ENCODE measurements around the gene CYB5R3. TPM values are rescaled to one million over a fixed set of nuclear protein-coding genes. Genes with fewer than 3 reads are reported as not detected.
A peak's percentile ranks its signal among the peaks of the same experiment; 100 is the strongest.

CYB5R3 gene
- polyA plus RNA-seq, 2 of the 4 experiments (the other 2 are of a cell fraction) = 30.8 to 51.8 TPM

DNA sequence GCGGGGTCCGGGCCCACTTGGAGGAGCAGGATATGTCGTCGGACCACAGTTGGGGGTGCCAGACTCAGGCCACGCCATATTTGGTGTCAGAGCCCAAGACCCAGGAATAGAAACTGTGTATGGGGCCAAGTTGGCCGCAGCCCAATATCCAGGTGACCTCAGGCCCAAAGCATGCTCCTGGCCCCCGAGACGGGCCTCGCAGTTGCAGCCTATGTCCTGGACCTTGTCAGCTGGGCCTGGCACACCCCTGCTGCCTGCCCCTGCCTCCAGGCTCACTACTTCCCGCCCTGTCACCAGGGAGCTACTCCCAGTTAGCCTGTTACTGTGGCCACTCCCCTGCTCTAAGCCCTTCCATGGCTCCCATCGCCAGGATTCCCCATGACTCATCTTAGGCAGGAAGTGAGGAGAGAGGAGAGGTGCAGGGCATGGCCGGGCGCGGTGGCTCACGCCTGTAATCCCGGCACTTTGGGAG lies 48.4 kb upstream of the CYB5R3 start (continued):
- no peak for TF ChIP-seq MYC (IDR thresholded peaks at IDR 0.05; ENCODE audit: borderline replicate concordance, low read length)

DNA sequence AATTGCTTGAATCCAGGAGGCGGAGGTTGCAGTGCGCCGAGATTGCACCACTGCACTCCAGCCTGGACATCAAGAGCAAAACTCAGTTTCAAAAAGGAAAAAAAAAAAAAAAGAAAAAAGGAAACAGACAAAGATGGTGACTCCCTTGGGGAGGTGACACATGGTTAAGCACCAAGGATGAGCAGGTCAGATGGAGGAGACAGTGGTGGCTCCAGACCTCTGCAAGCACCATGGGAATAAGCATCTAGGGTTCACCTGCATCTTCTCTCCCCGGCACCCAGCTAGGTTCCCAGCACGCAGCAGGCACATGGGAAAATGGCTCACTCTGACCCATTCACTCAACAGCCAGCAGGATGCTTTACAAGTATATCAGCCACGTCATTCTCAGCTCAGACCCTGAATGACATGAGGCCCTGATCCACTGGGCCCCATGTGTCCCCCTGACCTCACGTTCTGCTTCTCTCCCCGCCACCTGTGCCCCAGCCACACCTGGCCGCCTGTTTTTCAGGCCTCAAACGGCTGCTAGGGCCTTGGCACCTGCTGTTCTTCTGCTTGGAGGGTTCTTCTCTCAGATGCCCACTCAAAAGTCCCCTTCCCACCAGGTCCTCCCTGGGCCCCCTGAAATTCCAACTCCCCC lies 47.3 kb upstream of the CYB5R3 start:
- no peak for TF ChIP-seq JUNB (IDR thresholded peaks at IDR 0.05)
- TF ChIP-seq, protein P1, sequence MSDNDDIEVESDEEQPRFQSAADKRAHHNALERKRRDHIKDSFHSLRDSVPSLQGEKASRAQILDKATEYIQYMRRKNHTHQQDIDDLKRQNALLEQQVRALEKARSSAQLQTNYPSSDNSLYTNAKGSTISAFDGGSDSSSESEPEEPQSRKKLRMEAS (IDR thresholded peaks at IDR 0.05) = no peak
- TF ChIP-seq RAD21 (conservative IDR thresholded peaks at IDR 0.05 in 1 of 2, IDR thresholded peaks at IDR 0.05 in 1 of 2) = no peak
- TF ChIP-seq CBX8 (IDR thresholded peaks at IDR 0.05) = no peak
- TF ChIP-seq HEYL (CRISPR knock-in tag; IDR thresholded peaks at IDR 0.05) = no peak
- no peak for TF ChIP-seq CEBPB (IDR thresholded peaks at IDR 0.05)
- no peak for TF ChIP-seq MYC (IDR thresholded peaks at IDR 0.05; ENCODE audit: borderline replicate concordance, low read length)
- TF ChIP-seq, protein P2, sequence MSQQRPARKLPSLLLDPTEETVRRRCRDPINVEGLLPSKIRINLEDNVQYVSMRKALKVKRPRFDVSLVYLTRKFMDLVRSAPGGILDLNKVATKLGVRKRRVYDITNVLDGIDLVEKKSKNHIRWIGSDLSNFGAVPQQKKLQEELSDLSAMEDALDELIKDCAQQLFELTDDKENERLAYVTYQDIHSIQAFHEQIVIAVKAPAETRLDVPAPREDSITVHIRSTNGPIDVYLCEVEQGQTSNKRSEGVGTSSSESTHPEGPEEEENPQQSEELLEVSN (IDR thresholded peaks at IDR 0.05; ENCODE audit: borderline replicate concordance, low read depth) = no peak
- TF ChIP-seq CTCF (IDR thresholded peaks at IDR 0.05) = no peak
- no peak for TF ChIP-seq BCL3 (IDR thresholded peaks at IDR 0.05)
- no peak for TF ChIP-seq HOXB13 (CRISPR knock-in tag; IDR thresholded peaks at IDR 0.05; ENCODE audit: low read depth)
- no peak for TF ChIP-seq POLR2A (IDR thresholded peaks at IDR 0.05; ENCODE audit: low read length)
- TF ChIP-seq PHF8 (IDR thresholded peaks at IDR 0.05; ENCODE audit: borderline replicate concordance, low read depth) = no peak
- ChIA-PET CTCF (no interaction called here), POLR2A (interaction anchor here (0.7 kb wide), 1 partner anchor 30 kb away, joined by 3 read pairs; no protein-coding TSS in a partner anchor)
- no peak overlapping the region for H3K4me3 ChIP-seq
- ATAC-seq (no peak), DNase-seq (ENCODE audit: low read depth in 1 of 2, low spot score in 1 of 2) (no peak), FAIRE-seq (no peak)
- peaks cover 16% of the 10 kb centered on the region for H3K4me1 ChIP-seq
- peak overlapping the region in 1 of 2 experiments; percentile 79; a peak in 2 of 6 replicates for H3K27ac ChIP-seq
- WGBS (ENCODE audit: missing lambda C conversion rate) = 95% methylated on average over 10 of the region's 10 CpGs
- no peak overlapping the region for H3K4me2 ChIP-seq
- H3K9me3 ChIP-seq = no peaks in the 10 kb centered on the region

GRCh38 chr22:42695294-42695693 lies 46.1 kb upstream of the CYB5R3 start:
- ChIA-PET CTCF (no interaction called here), POLR2A (interaction anchor here (0.7 kb wide), 1 partner anchor 32 kb away, joined by 3 read pairs; no protein-coding TSS in a partner anchor)
- no peak for FAIRE-seq
- DNase-seq (ENCODE audit: low read depth in 1 of 2, low spot score in 1 of 2) = no peak
- ATAC-seq = no peak
- no peak overlapping the region for H3K4me3 ChIP-seq
- H3K4me2 ChIP-seq = no peak overlapping the region
- peaks cover 16% of the 10 kb centered on the region for H3K4me1 ChIP-seq
- peak overlapping the region in 1 of 2 experiments; percentile 24; a peak in 1 of 6 replicates for H3K27ac ChIP-seq
- no peaks in the 10 kb centered on the region for H3K9me3 ChIP-seq
- 78% methylated on average over 4 of the region's 10 CpGs for WGBS (ENCODE audit: missing lambda C conversion rate)
- TF ChIP-seq KDM1A (IDR thresholded peaks at IDR 0.05; ENCODE audit: low read depth) (no peak), CBX8 (IDR thresholded peaks at IDR 0.05) (no peak), HDAC2 (IDR thresholded peaks at IDR 0.05) (no peak), HOXA7 (CRISPR knock-in tag; IDR thresholded peaks at IDR 0.05) (no peak), NPAS2 (CRISPR knock-in tag; IDR thresholded peaks at IDR 0.05; ENCODE audit: borderline replicate concordance) (no peak), MAZ (IDR thresholded peaks at IDR 0.05; ENCODE audit: borderline replicate concordance, low read depth, low read length) (no peak), EHMT2 (IDR thresholded peaks at IDR 0.05; ENCODE audit: low read depth) (no peak), ZC3H11A (IDR thresholded peaks at IDR 0.05) (no peak), HEYL (CRISPR knock-in tag; IDR thresholded peaks at IDR 0.05) (no peak), TP53 (CRISPR knock-in tag; IDR thresholded peaks at IDR 0.05) (no peak), PBX3 (IDR thresholded peaks at IDR 0.05) (no peak), RAD21 (conservative IDR thresholded peaks at IDR 0.05 in 1 of 2, IDR thresholded peaks at IDR 0.05 in 1 of 2) (no peak), EHF (CRISPR knock-in tag; IDR thresholded peaks at IDR 0.05) (no peak), REST (IDR thresholded peaks at IDR 0.05) (no peak)
